HG02943 (cell line): ENCODE measurements around the gene BEND3.
"Not testable (repeated sequence)": the region's sequence is repeated elsewhere in the genome, so short reads cannot be mapped to it uniquely, and the experiment has no call there.

ENCODE experiments used
- ATAC-seq: cut with Tn5 transposase; IDR thresholded peaks from one replicate; pipeline ENCODE4 v1.9.1; 2021; ENCODE audit warnings: mild to moderate bottlenecking, low read depth, moderate library complexity; ENCODE audit not compliant: unreplicated experiment

Gene BEND3

DNA sequence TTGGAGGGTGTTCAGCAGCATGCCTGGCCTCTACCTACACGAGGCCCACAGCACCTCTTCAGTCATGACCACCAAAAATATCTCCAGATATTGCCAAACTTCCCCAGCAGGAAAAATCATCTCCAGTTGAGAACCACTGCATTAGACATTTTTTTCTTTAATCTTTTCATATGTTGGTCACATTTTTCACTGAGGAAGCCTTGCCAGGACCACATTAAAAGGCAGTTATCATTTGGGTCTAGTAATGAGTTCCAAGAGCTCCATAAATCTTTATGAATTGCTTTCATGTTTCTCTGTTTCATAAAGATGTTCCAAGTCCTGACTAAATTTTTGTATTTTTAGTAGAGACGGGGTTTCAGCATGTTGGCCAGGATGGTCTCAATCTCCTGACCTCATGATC is 58.5 kb downstream of the BEND3 start:
- ATAC-seq = no peak

DNA sequence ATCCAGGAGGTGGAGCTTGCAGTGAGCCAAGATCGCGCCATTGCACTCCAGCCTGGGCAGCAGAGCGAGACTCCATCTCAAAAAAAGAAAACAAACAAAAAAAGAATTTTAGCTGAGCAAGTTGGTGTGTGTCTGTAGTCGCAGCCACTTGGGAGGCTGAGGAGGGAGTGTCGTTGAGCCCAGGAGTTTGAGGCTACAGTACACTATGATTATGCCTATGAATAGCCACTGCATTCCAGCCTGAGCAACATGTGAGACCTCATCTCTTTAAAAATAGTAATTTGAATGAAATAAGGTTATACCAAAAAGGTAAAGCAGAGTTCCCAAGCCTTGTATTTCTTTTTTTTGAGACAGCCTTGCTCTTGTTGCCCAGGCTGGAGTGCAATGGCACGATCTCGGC is 67.5 kb downstream of the BEND3 start:
- ATAC-seq = no peak

- ATAC-seq = no peak
Observed at GRCh38 chr6:107045826-107046675, 69.3 kb downstream of the BEND3 start.

DNA sequence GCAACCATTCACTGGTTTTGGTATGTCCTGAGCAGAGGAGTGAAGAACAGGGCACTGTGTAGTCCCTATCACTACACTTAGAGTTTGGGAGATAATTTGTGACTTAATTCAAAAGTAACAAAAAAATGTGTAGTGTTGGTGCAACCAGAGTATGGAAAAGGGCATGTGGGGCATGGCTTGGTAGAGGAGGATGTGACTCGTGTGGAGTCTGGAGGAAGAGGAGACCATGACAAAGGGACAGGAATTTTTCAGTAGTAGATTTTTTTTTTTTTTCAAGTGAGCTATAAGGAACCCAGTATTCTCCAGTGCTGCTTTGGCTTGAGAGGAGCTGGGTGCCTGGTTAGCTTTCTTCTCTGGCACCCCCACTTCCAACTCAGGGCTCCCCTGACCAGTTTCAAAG is 82.2 kb downstream of the BEND3 start:
- no peak for ATAC-seq

DNA sequence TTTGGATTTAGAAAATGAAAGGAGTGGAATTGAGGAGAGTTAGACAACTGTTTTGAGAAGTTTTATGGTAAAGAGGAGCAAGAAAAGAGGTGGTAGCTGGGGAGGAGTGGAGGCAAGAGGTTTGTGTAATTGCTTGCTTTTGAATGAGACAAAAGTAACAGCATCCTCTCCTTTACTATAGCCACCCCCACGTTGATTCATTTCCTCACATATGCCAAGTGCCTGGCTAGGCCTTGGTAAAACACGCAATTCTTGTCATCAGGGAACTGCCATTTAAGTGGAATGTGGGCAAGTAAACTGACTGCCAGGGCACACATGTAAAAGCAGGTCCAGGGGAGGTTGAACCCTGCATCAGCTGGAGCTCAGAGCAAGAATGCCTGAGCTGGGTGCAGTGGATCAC is 83.3 kb downstream of the BEND3 start:
- ATAC-seq = no peak

DNA sequence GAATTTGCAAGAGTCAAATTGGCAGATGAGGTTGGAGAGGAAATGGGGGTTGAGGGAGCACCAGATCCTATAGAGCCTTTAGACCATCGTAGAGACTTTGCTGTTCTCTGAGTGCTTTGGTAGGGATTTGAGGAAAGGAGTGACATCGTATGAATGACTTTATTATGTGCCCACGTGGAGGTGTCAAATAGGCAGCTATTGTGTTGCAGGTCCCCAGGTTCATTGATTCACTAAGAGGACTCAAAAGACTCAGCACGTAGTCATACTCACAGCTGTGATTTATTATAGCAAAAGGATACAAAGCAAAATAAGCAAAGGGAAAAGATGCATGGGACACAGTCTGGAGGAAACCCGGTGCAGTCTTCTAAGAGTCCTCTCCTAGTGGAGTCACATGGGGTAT is 85.2 kb downstream of the BEND3 start:
- ATAC-seq = no peak

DNA sequence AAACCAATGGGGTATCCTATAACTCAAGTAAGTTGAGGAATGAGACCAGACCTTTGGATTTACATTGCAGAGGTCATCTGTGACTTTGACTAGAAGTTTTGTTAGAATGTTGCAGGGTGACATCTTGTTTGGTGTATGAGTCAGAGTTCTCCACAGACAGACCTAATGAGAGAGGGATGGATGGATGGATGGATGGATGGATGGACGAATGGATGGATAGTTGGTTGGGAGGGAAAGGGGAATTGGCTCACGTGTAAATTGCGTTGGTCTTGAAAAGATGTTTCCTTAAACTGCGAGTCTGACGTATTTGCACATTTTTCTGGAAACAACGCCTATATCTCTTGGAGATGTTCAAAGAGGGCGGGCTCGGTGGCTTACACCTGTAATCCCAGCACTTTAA is 88.3 kb downstream of the BEND3 start:
- no peak for ATAC-seq

GRCh38 chr6:107021446-107022185 is 93.7 kb downstream of the BEND3 start:
- ATAC-seq = no peak

DNA sequence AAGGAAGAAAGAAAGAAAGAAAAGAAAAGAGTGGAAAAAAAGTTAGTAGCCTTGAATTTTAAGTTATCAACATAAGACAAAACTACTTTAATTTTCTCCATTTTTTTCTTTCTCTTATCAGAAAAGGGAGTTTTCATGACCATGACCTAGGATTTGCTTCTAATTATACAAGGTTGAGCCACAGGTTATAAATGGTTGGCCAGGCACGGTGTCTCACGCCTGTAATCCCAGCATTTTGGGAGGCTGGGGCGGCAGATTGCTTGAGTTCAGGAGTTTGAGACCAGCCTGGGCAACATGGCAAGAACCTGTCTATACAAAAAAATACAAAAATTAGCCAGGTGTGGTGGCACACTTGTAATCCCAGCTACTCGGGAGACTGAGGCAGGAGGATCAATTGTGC is 95.1 kb downstream of the BEND3 start:
- no peak for ATAC-seq

DNA sequence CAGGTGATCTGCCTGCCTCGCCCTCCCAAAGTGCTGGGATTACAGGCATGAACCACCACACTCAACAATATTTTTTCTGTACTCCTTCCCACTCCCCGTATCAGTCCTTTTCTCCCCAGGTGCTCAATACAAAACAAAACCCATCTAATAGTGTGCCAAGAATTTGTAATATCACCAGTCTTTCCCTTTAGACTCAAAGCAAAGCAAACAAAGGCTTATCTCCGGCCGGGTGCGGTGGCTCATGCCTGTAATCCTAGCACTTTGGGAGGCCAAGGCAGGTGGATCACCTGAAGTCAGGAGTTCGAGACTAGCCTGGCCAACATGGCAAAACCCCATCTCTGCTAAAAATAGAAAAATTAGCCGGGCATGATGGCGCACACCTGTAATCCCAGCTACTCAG is 95.7 kb downstream of the BEND3 start:
- not testable (repeated sequence) for ATAC-seq

DNA sequence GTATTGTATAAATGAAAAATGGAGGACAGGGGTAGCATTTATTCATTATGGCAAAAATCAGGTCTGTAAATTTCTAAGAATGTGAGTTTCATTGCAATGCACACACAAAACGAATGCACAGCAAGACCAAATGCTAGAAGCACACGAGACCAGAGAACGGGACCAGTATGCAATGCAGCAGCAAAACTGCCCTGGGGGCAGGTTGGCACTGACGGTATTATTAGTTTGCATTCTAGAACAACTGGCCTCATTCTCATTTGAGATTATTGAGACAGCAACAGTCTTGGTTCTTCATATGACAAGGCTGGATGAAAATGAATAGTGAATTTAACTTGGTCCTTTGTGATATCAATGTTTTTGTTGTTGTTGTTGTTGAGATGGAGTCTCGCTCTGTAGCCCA is 96.3 kb downstream of the BEND3 start:
- no peak for ATAC-seq
